Testis (tissue), 2 donors: ENCODE results near the gene P2RY6.

Experiments used
- POLR2A ChIP-seq: fragments of 450-650 bp; IDR thresholded peaks from one replicate; pipeline ENCODE4 v1.6.1; 2017; ENCODE audit warnings: antibody characterized with exemption, mild to moderate bottlenecking, moderate library complexity
- TF ChIP-seq, protein P1 (sequence below), 3 experiments: fragments of 450-650 bp in 2 of 3; fragments of 200-600 bp in 1 of 3; sonication (generic) in 1 of 3; IDR thresholded peaks; one replicate each; pipeline ENCODE4 v1.5.1; 2016 to 2019; ENCODE audit warnings: antibody characterized with exemption in 3 of 3, mild to moderate bottlenecking in 2 of 3, moderate library complexity in 1 of 3

DNA sequence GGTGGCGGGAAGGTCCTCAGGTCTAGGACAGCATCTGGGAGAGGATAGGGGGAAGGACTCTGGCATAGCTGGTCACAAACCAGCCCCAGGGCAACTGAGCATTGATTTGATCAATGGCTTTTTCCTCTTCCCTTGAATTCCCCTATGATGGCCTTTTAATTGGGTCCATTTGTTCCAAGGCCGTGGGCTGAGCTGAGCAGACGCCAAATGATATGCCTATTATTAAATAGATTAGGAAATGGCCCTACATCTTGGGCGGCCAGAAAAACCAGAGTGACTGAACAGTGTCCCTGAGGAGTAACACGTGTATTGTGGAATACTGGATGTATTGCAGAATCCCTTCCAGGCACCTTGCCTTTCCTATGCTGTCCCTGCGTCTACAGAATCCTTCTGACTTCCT, 26.7 kb upstream of the P2RY6 start:
- TF ChIP-seq, protein P1, sequence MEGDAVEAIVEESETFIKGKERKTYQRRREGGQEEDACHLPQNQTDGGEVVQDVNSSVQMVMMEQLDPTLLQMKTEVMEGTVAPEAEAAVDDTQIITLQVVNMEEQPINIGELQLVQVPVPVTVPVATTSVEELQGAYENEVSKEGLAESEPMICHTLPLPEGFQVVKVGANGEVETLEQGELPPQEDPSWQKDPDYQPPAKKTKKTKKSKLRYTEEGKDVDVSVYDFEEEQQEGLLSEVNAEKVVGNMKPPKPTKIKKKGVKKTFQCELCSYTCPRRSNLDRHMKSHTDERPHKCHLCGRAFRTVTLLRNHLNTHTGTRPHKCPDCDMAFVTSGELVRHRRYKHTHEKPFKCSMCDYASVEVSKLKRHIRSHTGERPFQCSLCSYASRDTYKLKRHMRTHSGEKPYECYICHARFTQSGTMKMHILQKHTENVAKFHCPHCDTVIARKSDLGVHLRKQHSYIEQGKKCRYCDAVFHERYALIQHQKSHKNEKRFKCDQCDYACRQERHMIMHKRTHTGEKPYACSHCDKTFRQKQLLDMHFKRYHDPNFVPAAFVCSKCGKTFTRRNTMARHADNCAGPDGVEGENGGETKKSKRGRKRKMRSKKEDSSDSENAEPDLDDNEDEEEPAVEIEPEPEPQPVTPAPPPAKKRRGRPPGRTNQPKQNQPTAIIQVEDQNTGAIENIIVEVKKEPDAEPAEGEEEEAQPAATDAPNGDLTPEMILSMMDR (IDR thresholded peaks at IDR 0.05) = no peak
- no peak for TF ChIP-seq POLR2A
